Measurements from ENCODE around the gene TRIM25. TPM values are rescaled to one million over a fixed set of nuclear protein-coding genes. Genes with fewer than 3 reads are reported as not detected.

The TRIM25 gene
- total RNA-seq, 4 donors from 2014 or later, result 36.2 to 73.6 (median 41.2) TPM

DNA sequence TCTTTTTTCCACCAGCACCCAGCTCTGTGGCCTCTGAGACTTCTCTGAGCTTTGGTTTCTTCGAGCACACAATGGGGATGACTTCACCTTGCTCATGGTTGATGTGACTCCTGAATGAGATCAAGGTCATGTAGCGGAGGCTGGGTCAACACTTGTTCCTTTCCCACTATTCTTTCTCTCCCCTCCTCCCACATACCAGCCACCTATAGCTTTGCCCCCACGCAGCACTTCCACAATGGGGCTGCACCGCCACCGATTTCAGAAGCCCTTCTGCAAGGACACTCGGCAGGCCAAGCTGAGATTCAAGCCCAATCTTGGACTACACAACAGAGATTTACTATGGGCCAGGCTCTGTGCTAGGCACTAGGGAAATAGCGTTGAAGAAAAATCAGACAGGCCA, 14.4 kb downstream of the TRIM25 start:
- TF ChIP-seq, protein P1, sequence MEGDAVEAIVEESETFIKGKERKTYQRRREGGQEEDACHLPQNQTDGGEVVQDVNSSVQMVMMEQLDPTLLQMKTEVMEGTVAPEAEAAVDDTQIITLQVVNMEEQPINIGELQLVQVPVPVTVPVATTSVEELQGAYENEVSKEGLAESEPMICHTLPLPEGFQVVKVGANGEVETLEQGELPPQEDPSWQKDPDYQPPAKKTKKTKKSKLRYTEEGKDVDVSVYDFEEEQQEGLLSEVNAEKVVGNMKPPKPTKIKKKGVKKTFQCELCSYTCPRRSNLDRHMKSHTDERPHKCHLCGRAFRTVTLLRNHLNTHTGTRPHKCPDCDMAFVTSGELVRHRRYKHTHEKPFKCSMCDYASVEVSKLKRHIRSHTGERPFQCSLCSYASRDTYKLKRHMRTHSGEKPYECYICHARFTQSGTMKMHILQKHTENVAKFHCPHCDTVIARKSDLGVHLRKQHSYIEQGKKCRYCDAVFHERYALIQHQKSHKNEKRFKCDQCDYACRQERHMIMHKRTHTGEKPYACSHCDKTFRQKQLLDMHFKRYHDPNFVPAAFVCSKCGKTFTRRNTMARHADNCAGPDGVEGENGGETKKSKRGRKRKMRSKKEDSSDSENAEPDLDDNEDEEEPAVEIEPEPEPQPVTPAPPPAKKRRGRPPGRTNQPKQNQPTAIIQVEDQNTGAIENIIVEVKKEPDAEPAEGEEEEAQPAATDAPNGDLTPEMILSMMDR (IDR thresholded peaks at IDR 0.05; ENCODE audit: low read depth), result no peak

- TF ChIP-seq, protein P1 (IDR thresholded peaks at IDR 0.05; ENCODE audit: low read depth), result no peak
These were observed 15.0 kb downstream of the TRIM25 start for GRCh38 chr17:56898874-56899273.

- TF ChIP-seq, protein P1 (IDR thresholded peaks at IDR 0.05; ENCODE audit: low read depth), result no peak
These were observed 16.0 kb downstream of the TRIM25 start for GRCh38 chr17:56897646-56898424.

GRCh38 chr17:56896968-56897359, 16.9 kb downstream of the TRIM25 start:
- TF ChIP-seq, protein P1 (IDR thresholded peaks at IDR 0.05; ENCODE audit: low read depth), result no peak

GRCh38 chr17:56896217-56896967, 17.5 kb downstream of the TRIM25 start:
- TF ChIP-seq, protein P1 (IDR thresholded peaks at IDR 0.05; ENCODE audit: low read depth), result no peak

- TF ChIP-seq, protein P1 (IDR thresholded peaks at IDR 0.05; ENCODE audit: low read depth), result no peak
These were observed 18.9 kb downstream of the TRIM25 start for GRCh38 chr17:56894859-56895455.

DNA sequence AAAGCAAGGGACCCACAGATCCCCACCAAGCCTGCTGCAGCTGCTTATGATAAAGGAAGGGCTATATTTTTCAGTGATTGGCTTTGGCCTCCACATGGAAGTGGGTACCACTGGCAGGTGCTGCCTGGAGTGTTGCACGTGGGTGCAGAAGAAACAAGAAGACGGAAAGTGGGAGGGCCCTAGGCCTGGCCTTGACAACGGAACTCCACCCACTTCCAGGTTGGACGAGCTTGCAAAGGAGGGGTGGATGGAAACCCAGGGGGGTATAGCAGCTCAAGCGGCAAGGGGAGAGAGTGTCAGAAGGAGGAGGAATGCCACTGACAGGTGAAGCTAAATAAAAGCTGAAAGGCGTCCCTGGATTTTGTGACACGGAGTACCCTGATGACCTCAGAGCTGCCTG, 20.3 kb downstream of the TRIM25 start:
- TF ChIP-seq, protein P1 (IDR thresholded peaks at IDR 0.05; ENCODE audit: low read depth), result no peak
